H1 (cell line): ENCODE results near the gene RBFA.
"Not testable (repeated sequence)": the region's sequence is repeated elsewhere in the genome, so short reads cannot be mapped to it uniquely, and the experiment has no call there.

Source experiments
- CTCF ChIP-seq, 3 experiments: IDR thresholded peaks; 1 replicate in 2 of 3; 2 replicates in 1 of 3; pipeline versions ENCODE4 v1.5.1 to v1.6.1; 2011; ENCODE audit warnings: low read length in 3 of 3, mild to moderate bottlenecking in 3 of 3, inconsistent platforms in 2 of 3, low read depth in 1 of 3, moderate library complexity in 1 of 3; ENCODE audit not compliant: insufficient read depth in 1 of 3; ENCODE audit errors: control extremely low read depth in 1 of 3
- GABPA ChIP-seq: IDR thresholded peaks from 2 replicates; pipeline ENCODE4 v1.6.1; 2011; ENCODE audit warnings: mild to moderate bottlenecking, low read length, moderate library complexity, borderline replicate concordance; ENCODE audit not compliant: insufficient read depth
- POLR2AphosphoS5 ChIP-seq: IDR thresholded peaks from 2 replicates; pipeline ENCODE4 v1.6.1; 2011; ENCODE audit warnings: low read depth, low read length
- RFX5 ChIP-seq: IDR thresholded peaks from 2 replicates; pipeline ENCODE4 v1.6.1; 2011; ENCODE audit warnings: low read depth, low read length, improper control_type of control experiment, borderline replicate concordance
- SP1 ChIP-seq: IDR thresholded peaks from 2 replicates; pipeline ENCODE4 v1.6.1; 2011; ENCODE audit warnings: low read depth, low read length
- TAF1 ChIP-seq: IDR thresholded peaks from 2 replicates; pipeline ENCODE4 v1.6.1; 2011; ENCODE audit warnings: mild to moderate bottlenecking, low read depth, low read length
- TEAD4 ChIP-seq: IDR thresholded peaks from 2 replicates; pipeline ENCODE4 v1.6.1; 2012; ENCODE audit warnings: low read depth, low read length, inconsistent platforms, mixed read lengths
- YY1 ChIP-seq: IDR thresholded peaks from 2 replicates; pipeline ENCODE4 v1.6.1; 2011; ENCODE audit warnings: low read depth, mild to moderate bottlenecking, low read length

- TF ChIP-seq GABPA; CTCF (IDR thresholded peaks at IDR 0.05; ENCODE audit: control extremely low read depth in 1 of 3, insufficient read depth in 1 of 3, low read depth in 1 of 3, low read length in 3 of 3); RFX5; POLR2AphosphoS5; TEAD4; YY1; TAF1; SP1: not testable (repeated sequence)
These were observed 34.5 kb upstream of the RBFA start for GRCh38 chr18:79999701-80000100.
